ENCODE data around the gene TOP2B. TPM values are rescaled to one million over a fixed set of nuclear protein-coding genes. Genes with fewer than 3 reads are reported as not detected.

Gene TOP2B
- total RNA-seq, 1 experiment from 2014 or later = 181 TPM

GRCh38 chr3:25679166-25679565 lies 14.5 kb upstream of the TOP2B start:
- Histone ChIP-seq H3T11ph (ENCODE audit: low read length) (no peak overlapping the region), H3K23ac (ENCODE audit: insufficient read length, low read depth, low read length) (no peak overlapping the region), H2BK12ac (ENCODE audit: insufficient read length, low read depth, low read length) (no peak overlapping the region), H3K79me2 (ENCODE audit: insufficient read depth, low read length) (no peaks in the 10 kb centered on the region), H2BK20ac (ENCODE audit: low read depth, low read length, poor library complexity, severe bottlenecking) (no peak overlapping the region), H3K18ac (ENCODE audit: insufficient read length, low read depth, low read length) (no peak overlapping the region), H3K9me3 (ENCODE audit: control insufficient read depth, low read depth, low read length) (no peaks in the 10 kb centered on the region), H3K14ac (ENCODE audit: insufficient read depth, low read length) (no peak overlapping the region), H3K27ac (ENCODE audit: insufficient read length, low read depth, low read length) (no peak overlapping the region), H4K20me1 (ENCODE audit: control insufficient read depth, insufficient read depth, insufficient read length) (no peaks in the 10 kb centered on the region), H3K9ac (ENCODE audit: extremely low read depth, insufficient read length, low read length) (no peak overlapping the region), H3K79me1 (ENCODE audit: insufficient read depth, low read depth, low read length, poor library complexity, severe bottlenecking) (no peaks in the 10 kb centered on the region), H3K4ac (ENCODE audit: low read depth, low read length) (no peak overlapping the region), H4K91ac (ENCODE audit: insufficient read length, low read depth, low read length) (no peak overlapping the region), H3K4me1 (ENCODE audit: insufficient read depth, low read length) (no peaks in the 10 kb centered on the region), H4K5ac (ENCODE audit: insufficient read length, low read depth, low read length) (no peak overlapping the region), H2BK5ac (ENCODE audit: insufficient read length, low read length) (no peak overlapping the region), H3K4me2 (ENCODE audit: insufficient read depth, insufficient read length, low read length) (no peak overlapping the region), H3K27me3 (ENCODE audit: insufficient read depth, low read length) (no peaks in the 10 kb centered on the region), H3K23me2 (ENCODE audit: insufficient read length, low read depth, low read length, poor library complexity, severe bottlenecking) (no peaks in the 10 kb centered on the region), H3K56ac (ENCODE audit: insufficient read length, low read depth, low read length) (no peak overlapping the region), H2BK15ac (ENCODE audit: low read depth, low read length) (no peak overlapping the region), H2AFZ (ENCODE audit: low read length) (no peak overlapping the region), H4K8ac (replicated peaks; ENCODE audit: insufficient read length, low read depth, low read length) (no peak overlapping the region), H2BK120ac (ENCODE audit: low read depth, low read length, poor library complexity, severe bottlenecking) (no peak overlapping the region), H2AK5ac (ENCODE audit: insufficient read length, low read length) (no peak overlapping the region)
- Mint-ChIP-seq H3K36me3 (ENCODE audit: insufficient read depth in 1 of 3, low read depth in 3 of 3) (no peaks in the 10 kb centered on the region), H3K27me3 (ENCODE audit: low read depth) (no peaks in the 10 kb centered on the region), H3K4me1 (no peaks in the 10 kb centered on the region), H3K4me3 (no peak overlapping the region), H3K9me3 (peaks cover 0 to 2% of the 10 kb centered on the region in 2 experiments; a peak in 1 of 5 replicates), H3K27ac (no peak overlapping the region)
- no CpG with 5 or more reads among the region's 2 CpGs for WGBS (ENCODE audit: extremely low coverage, insufficient read length, low lambda C conversion rate)
- TF ChIP-seq, protein P1, sequence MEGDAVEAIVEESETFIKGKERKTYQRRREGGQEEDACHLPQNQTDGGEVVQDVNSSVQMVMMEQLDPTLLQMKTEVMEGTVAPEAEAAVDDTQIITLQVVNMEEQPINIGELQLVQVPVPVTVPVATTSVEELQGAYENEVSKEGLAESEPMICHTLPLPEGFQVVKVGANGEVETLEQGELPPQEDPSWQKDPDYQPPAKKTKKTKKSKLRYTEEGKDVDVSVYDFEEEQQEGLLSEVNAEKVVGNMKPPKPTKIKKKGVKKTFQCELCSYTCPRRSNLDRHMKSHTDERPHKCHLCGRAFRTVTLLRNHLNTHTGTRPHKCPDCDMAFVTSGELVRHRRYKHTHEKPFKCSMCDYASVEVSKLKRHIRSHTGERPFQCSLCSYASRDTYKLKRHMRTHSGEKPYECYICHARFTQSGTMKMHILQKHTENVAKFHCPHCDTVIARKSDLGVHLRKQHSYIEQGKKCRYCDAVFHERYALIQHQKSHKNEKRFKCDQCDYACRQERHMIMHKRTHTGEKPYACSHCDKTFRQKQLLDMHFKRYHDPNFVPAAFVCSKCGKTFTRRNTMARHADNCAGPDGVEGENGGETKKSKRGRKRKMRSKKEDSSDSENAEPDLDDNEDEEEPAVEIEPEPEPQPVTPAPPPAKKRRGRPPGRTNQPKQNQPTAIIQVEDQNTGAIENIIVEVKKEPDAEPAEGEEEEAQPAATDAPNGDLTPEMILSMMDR (conservative IDR thresholded peaks at IDR 0.05) = no peak
- no peak for DNase-seq
